ENCODE data around the gene FRY. TPM values are rescaled to one million over a fixed set of nuclear protein-coding genes. Genes with fewer than 3 reads are reported as not detected.

The FRY gene
- total and polyA plus RNA-seq, 10 of the 15 experiments (the other 5 are each of a cell fraction or from before 2014, with no cell fraction given): 0.18 to 1.4 (median 0.30) TPM

DNA sequence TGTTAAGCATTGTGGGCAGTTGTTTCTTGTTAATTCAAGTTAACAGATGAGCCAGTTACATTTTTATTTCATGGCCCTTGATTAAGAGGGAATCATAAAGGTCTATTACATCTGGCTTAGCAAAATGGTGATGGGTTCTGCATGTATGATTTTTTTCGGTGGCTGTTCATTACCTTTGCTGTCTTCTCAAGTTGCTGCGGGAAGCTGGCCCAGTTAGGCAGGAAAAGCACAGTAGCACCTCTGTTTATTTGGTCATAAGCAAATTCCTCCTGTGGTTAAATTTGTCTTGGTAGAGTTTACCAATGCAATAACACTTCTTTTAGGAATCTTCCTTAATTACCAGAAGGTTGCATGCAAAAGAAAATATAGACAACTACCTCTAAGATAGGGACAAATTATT is 104.5 kb downstream of the FRY start:
- ChIA-PET RAD21 (ENCODE audit: unreplicated experiment) (no interaction called here), POLR2A (no interaction called here)

More for the DNA sequence above, 104.5 kb downstream of the FRY start:
- H3K4me1 ChIP-seq (ENCODE audit: control insufficient read depth, insufficient read depth, low read length): no peaks in the 10 kb centered on the region
- WGBS (ENCODE audit: insufficient coverage, insufficient replicate concordance, low lambda C conversion rate, missing lambda C conversion rate): 87% methylated on average over 2 of the region's 2 CpGs
- no peaks in the 10 kb centered on the region for H4K20me1 ChIP-seq (ENCODE audit: control insufficient read depth, insufficient read depth)
- in situ Hi-C loops (cut with MboI): no loop called here
- no peak overlapping the region for H3K27ac ChIP-seq (ENCODE audit: control insufficient read depth, insufficient read depth)
- TF ChIP-seq, protein P1, sequence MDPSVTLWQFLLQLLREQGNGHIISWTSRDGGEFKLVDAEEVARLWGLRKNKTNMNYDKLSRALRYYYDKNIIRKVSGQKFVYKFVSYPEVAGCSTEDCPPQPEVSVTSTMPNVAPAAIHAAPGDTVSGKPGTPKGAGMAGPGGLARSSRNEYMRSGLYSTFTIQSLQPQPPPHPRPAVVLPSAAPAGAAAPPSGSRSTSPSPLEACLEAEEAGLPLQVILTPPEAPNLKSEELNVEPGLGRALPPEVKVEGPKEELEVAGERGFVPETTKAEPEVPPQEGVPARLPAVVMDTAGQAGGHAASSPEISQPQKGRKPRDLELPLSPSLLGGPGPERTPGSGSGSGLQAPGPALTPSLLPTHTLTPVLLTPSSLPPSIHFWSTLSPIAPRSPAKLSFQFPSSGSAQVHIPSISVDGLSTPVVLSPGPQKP (IDR thresholded peaks at IDR 0.05; ENCODE audit: low read depth, low read length): no peak
- TF ChIP-seq, protein P2, sequence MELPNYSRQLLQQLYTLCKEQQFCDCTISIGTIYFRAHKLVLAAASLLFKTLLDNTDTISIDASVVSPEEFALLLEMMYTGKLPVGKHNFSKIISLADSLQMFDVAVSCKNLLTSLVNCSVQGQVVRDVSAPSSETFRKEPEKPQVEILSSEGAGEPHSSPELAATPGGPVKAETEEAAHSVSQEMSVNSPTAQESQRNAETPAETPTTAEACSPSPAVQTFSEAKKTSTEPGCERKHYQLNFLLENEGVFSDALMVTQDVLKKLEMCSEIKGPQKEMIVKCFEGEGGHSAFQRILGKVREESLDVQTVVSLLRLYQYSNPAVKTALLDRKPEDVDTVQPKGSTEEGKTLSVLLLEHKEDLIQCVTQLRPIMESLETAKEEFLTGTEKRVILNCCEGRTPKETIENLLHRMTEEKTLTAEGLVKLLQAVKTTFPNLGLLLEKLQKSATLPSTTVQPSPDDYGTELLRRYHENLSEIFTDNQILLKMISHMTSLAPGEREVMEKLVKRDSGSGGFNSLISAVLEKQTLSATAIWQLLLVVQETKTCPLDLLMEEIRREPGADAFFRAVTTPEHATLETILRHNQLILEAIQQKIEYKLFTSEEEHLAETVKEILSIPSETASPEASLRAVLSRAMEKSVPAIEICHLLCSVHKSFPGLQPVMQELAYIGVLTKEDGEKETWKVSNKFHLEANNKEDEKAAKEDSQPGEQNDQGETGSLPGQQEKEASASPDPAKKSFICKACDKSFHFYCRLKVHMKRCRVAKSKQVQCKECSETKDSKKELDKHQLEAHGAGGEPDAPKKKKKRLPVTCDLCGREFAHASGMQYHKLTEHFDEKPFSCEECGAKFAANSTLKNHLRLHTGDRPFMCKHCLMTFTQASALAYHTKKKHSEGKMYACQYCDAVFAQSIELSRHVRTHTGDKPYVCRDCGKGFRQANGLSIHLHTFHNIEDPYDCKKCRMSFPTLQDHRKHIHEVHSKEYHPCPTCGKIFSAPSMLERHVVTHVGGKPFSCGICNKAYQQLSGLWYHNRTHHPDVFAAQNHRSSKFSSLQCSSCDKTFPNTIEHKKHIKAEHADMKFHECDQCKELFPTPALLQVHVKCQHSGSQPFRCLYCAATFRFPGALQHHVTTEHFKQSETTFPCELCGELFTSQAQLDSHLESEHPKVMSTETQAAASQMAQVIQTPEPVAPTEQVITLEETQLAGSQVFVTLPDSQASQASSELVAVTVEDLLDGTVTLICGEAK (IDR thresholded peaks at IDR 0.05; ENCODE audit: borderline replicate concordance): no peak
- no peak for TF ChIP-seq RAD51 (IDR thresholded peaks at IDR 0.05)
- no peak for DNase-seq (ENCODE audit: low read depth, low spot score)
- no TSS peak for BruUV-seq (replicated peaks)
- ChIA-PET SMC1A (ENCODE audit: uncharacterized antibody, unreplicated experiment) (interaction anchor here (0.7 kb wide), 1 partner anchor 825 kb away, joined by 3 read pairs; no protein-coding TSS in a partner anchor), CTCF (no interaction called here)
- ATAC-seq: no peak
- H3K4me2 ChIP-seq (ENCODE audit: control insufficient read depth, insufficient read depth): no peak overlapping the region
- no peak overlapping the region for H3K4me3 ChIP-seq
- intact Hi-C loops (cut with micrococcal nuclease; ENCODE audit: unreplicated experiment): no loop called here
- H3K36me3 ChIP-seq (ENCODE audit: control insufficient read depth in 2 of 2, insufficient read depth in 2 of 2, low read length in 1 of 2): no peaks in the 10 kb centered on the region
- H2AFZ ChIP-seq (ENCODE audit: control insufficient read depth, low read depth, low read length): no peak overlapping the region
- no peaks in the 10 kb centered on the region for H3K9me3 ChIP-seq (replicated peaks; ENCODE audit: control insufficient read depth, insufficient read depth, low read length)
- no peaks in the 10 kb centered on the region for H3K27me3 ChIP-seq (replicated peaks in 1 of 2; ENCODE audit: control insufficient read depth in 2 of 2, insufficient read depth in 2 of 2, low read length in 1 of 2)
- no peak for FAIRE-seq
- H3K9ac ChIP-seq (ENCODE audit: control insufficient read depth, insufficient read depth, low read length): no peak overlapping the region
- no peaks in the 10 kb centered on the region for H3K79me2 ChIP-seq (ENCODE audit: control insufficient read depth, insufficient read depth, low read length)
